ENCODE results near the gene GHDC. TPM values are rescaled to one million over a fixed set of nuclear protein-coding genes. Genes with fewer than 3 reads are reported as not detected.
"Not testable (repeated sequence)": the region's sequence is repeated elsewhere in the genome, so short reads cannot be mapped to it uniquely, and the experiment has no call there.

The GHDC gene
- total RNA-seq (2014; rRNA removed; shearing (Covaris generic); ENCODE audit: low replicate concordance): 14.9 and 28.8 TPM in 2 replicates

DNA sequence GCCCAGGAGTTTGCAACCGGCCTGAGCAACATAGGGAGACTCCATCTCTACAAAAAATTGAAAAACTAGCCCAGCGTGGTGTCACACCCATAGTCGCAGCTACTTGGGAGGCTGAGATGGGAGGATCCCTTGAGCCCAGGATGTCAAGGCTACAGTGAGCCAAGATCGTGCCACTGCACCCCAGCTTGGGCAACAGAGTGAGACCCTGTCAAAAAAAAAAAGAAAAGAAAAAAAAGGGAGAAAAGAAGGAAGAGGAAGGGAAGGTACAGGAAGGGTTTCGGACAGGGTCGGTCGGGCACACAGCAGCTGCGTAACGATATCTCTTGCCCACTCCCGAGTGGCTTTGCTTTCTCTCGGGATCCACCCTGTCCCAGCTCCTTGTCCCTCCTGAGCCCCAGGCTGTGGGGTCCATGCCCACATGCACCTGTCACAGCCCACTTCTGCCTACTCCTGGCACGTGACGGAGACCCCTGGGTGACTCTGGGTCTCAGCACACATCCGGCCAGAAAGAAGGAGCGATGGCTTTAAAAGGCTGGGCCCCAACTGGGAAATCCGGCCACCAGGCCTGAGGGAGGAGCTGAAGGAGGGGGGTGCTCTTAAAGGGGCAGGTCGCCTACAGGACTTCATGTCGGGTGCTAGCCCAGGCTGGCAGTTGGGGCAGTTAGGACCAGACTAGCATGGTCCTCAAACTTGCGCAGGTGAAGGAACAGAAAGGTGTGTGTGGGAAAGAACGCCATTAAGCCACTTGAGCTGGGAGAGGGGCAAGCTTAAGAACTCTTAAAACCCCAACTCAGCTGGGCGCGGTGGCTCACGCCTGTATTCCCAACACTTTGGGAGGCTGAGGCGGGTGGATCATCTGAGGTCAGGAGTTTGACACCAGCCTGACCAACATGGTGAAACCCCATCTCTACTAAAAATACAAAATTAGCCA is at the start of gene GHDC:
GHDC (minus strand) TSS at position 526 of the 931 bp plus-strand sequence. CDS start 913 bp downstream, outside the sequence.
- no peaks in the 10 kb centered on the region for H3K9me3 ChIP-seq (ENCODE audit: low read length)
- H2AFZ ChIP-seq (ENCODE audit: low read length): peak within 1 kb of the TSS; percentile 46; the same call in 1 of the 2 replicates
- no peaks in the 10 kb centered on the region for H3K79me2 ChIP-seq (ENCODE audit: low read length)
- H3K27me3 ChIP-seq (ENCODE audit: low read length): no peaks in the 10 kb centered on the region
- H3K4me3 ChIP-seq (ENCODE audit: low read length): peak within 1 kb of the TSS; percentile 70
- H3K9ac ChIP-seq (ENCODE audit: low read length): peak within 1 kb of the TSS; percentile 75
- 0 out of 2 replicates have a peak within 1 kb of the TSS, but pooled peaks have one; percentile 16 for H3K27ac ChIP-seq (ENCODE audit: low read length)
- peak; percentile 95 for DNase-seq
- no peaks in the 10 kb centered on the region for H3K9me2 ChIP-seq (replicated peaks; ENCODE audit: insufficient read depth, low read length)
- H3K36me3 ChIP-seq (ENCODE audit: insufficient read depth, low read length): no peaks in the 10 kb centered on the region
- H3K4me2 ChIP-seq (ENCODE audit: low read depth, low read length, poor library complexity, severe bottlenecking): peak within 1 kb of the TSS; percentile 74
- H3K4me1 ChIP-seq (ENCODE audit: low read length): peaks cover 15% of the 10 kb centered on the region
- no peaks in the 10 kb centered on the region for H4K20me1 ChIP-seq (ENCODE audit: insufficient read depth, low read depth, low read length)

- no peaks in the 10 kb centered on the region for H3K27me3 ChIP-seq (ENCODE audit: low read length)
- H3K4me3 ChIP-seq (ENCODE audit: low read length): no peak overlapping the region
- H3K9ac ChIP-seq (ENCODE audit: low read length): no peak overlapping the region
- H4K20me1 ChIP-seq (ENCODE audit: insufficient read depth, low read depth, low read length): 0 out of 2 replicates have a peak, but pooled peaks cover 4% of the 10 kb centered on the region
- peaks cover 93% of the 10 kb centered on the region for H3K79me2 ChIP-seq (ENCODE audit: low read length)
- H3K27ac ChIP-seq (ENCODE audit: low read length): no peak overlapping the region
- H3K9me2 ChIP-seq (replicated peaks; ENCODE audit: insufficient read depth, low read length): no peaks in the 10 kb centered on the region
- no peak overlapping the region for H2AFZ ChIP-seq (ENCODE audit: low read length)
- no peaks in the 10 kb centered on the region for H3K9me3 ChIP-seq (ENCODE audit: low read length)
- no peak overlapping the region for H3K4me2 ChIP-seq (ENCODE audit: low read depth, low read length, poor library complexity, severe bottlenecking)
- H3K4me1 ChIP-seq (ENCODE audit: low read length): peaks cover 21% of the 10 kb centered on the region
- H3K36me3 ChIP-seq (ENCODE audit: insufficient read depth, low read length): no peaks in the 10 kb centered on the region
- no peak for DNase-seq
Measured at GRCh38 chr17:42243493-42243982, 49.2 kb upstream of the GHDC start.

GRCh38 chr17:42241871-42242270 is 47.6 kb upstream of the GHDC start:
- Histone ChIP-seq H2AFZ (ENCODE audit: low read length) (no peak overlapping the region), H3K9ac (ENCODE audit: low read length) (no peak overlapping the region), H3K79me2 (ENCODE audit: low read length) (peaks cover 93% of the 10 kb centered on the region), H3K36me3 (ENCODE audit: insufficient read depth, low read length) (no peaks in the 10 kb centered on the region), H3K4me3 (ENCODE audit: low read length) (no peak overlapping the region), H3K27me3 (ENCODE audit: low read length) (no peaks in the 10 kb centered on the region), H3K9me2 (replicated peaks; ENCODE audit: insufficient read depth, low read length) (no peaks in the 10 kb centered on the region), H4K20me1 (ENCODE audit: insufficient read depth, low read depth, low read length) (0 out of 2 replicates have a peak, but pooled peaks cover 4% of the 10 kb centered on the region), H3K27ac (ENCODE audit: low read length) (no peak overlapping the region), H3K9me3 (ENCODE audit: low read length) (no peaks in the 10 kb centered on the region), H3K4me1 (ENCODE audit: low read length) (peaks cover 4% of the 10 kb centered on the region), H3K4me2 (ENCODE audit: low read depth, low read length, poor library complexity, severe bottlenecking) (no peak overlapping the region)
- no peak for DNase-seq

- not testable (repeated sequence) for H3K9ac ChIP-seq (ENCODE audit: low read length); H3K9me3 ChIP-seq (ENCODE audit: low read length); H3K4me1 ChIP-seq (ENCODE audit: low read length); H3K36me3 ChIP-seq (ENCODE audit: insufficient read depth, low read length); H4K20me1 ChIP-seq (ENCODE audit: insufficient read depth, low read depth, low read length); DNase-seq; H2AFZ ChIP-seq (ENCODE audit: low read length); H3K27ac ChIP-seq (ENCODE audit: low read length); H3K4me3 ChIP-seq (ENCODE audit: low read length); H3K9me2 ChIP-seq (replicated peaks; ENCODE audit: insufficient read depth, low read length); H3K27me3 ChIP-seq (ENCODE audit: low read length); H3K4me2 ChIP-seq (ENCODE audit: low read depth, low read length, poor library complexity, severe bottlenecking)
- peaks cover 94% of the 10 kb centered on the region for H3K79me2 ChIP-seq (ENCODE audit: low read length)
Measured at GRCh38 chr17:42240863-42241262, 46.6 kb upstream of the GHDC start.

DNA sequence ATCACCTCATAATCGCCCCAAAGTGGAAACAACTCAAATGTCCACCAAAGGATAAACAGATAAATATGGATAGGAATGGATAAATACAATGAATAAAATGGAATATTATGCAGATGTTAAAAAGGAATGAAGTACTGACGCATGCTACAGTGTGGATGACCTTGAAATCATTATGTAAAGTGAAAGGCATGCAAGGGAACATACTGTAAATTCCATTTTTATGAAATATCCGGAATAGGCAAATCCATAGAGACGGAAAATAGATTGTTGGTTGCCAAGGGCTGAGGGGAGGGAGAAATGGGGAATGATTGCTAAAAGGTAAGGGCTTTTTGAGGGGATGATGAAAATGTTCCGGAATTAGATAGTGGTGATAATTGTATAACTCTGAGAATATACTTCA is 45.9 kb upstream of the GHDC start:
- no peaks in the 10 kb centered on the region for H3K9me2 ChIP-seq (replicated peaks; ENCODE audit: insufficient read depth, low read length)
- H3K4me3 ChIP-seq (ENCODE audit: low read length): no peak overlapping the region
- H4K20me1 ChIP-seq (ENCODE audit: insufficient read depth, low read depth, low read length): 0 out of 2 replicates have a peak, but pooled peaks cover 4% of the 10 kb centered on the region
- peaks cover 96% of the 10 kb centered on the region for H3K79me2 ChIP-seq (ENCODE audit: low read length)
- H3K27ac ChIP-seq (ENCODE audit: low read length): no peak overlapping the region
- no peak overlapping the region for H3K4me2 ChIP-seq (ENCODE audit: low read depth, low read length, poor library complexity, severe bottlenecking)
- H2AFZ ChIP-seq (ENCODE audit: low read length): no peak overlapping the region
- DNase-seq: no peak
- no peaks in the 10 kb centered on the region for H3K27me3 ChIP-seq (ENCODE audit: low read length)
- no peaks in the 10 kb centered on the region for H3K9me3 ChIP-seq (ENCODE audit: low read length)
- H3K9ac ChIP-seq (ENCODE audit: low read length): no peak overlapping the region
- H3K36me3 ChIP-seq (ENCODE audit: insufficient read depth, low read length): no peaks in the 10 kb centered on the region
- H3K4me1 ChIP-seq (ENCODE audit: low read length): peaks cover under 1% of the 10 kb centered on the region

DNA sequence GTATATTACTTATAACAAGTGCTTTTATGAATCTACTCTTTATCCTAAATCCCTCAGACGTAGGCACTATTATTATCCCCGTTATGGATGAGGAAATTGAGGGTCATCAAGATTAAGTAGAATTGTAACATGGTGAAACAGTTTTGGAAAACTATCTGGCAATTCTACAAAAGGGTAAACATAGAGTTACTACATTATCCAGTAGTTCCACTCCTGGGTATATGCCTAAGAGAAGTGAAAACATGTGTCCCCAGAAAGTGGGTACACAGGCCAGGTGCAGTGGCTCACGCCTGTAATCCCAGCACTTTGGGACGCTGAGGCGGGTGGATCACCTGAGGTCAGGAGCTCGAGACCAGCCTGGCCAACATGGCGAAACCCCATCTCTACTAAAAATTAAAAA is 45.3 kb upstream of the GHDC start:
- H4K20me1 ChIP-seq (ENCODE audit: insufficient read depth, low read depth, low read length); H3K4me3 ChIP-seq (ENCODE audit: low read length); H3K36me3 ChIP-seq (ENCODE audit: insufficient read depth, low read length); H3K9ac ChIP-seq (ENCODE audit: low read length); H3K4me1 ChIP-seq (ENCODE audit: low read length); H3K4me2 ChIP-seq (ENCODE audit: low read depth, low read length, poor library complexity, severe bottlenecking); H3K9me2 ChIP-seq (replicated peaks; ENCODE audit: insufficient read depth, low read length); H2AFZ ChIP-seq (ENCODE audit: low read length); H3K9me3 ChIP-seq (ENCODE audit: low read length); DNase-seq; H3K27me3 ChIP-seq (ENCODE audit: low read length); H3K27ac ChIP-seq (ENCODE audit: low read length): not testable (repeated sequence)
- peaks cover 97% of the 10 kb centered on the region for H3K79me2 ChIP-seq (ENCODE audit: low read length)

DNA sequence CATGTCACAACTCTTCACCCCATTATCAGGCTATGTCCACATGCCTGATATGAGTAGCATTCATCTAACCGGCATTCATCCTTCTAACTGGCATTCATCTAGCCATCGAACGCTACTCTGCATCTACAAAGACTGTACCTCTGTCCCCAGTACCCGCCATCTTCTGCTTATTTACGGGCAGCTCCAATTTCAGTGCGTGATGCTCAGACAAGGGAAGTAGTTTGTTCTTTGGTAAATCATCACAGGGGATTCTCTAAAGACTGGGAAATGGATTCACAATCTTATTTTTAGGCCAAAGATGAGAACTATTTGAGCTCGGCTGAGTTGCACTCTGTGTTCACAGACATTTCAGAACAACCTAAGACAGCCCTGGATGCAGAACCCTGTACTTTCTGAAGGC is 42.5 kb upstream of the GHDC start:
- H3K9me3 ChIP-seq (ENCODE audit: low read length): no peaks in the 10 kb centered on the region
- no peaks in the 10 kb centered on the region for H3K9me2 ChIP-seq (replicated peaks; ENCODE audit: insufficient read depth, low read length)
- H3K27ac ChIP-seq (ENCODE audit: low read length): no peak overlapping the region
- H3K4me1 ChIP-seq (ENCODE audit: low read length): peaks cover 14% of the 10 kb centered on the region
- no peak overlapping the region for H3K4me3 ChIP-seq (ENCODE audit: low read length)
- H2AFZ ChIP-seq (ENCODE audit: low read length): no peak overlapping the region
- H3K79me2 ChIP-seq (ENCODE audit: low read length): peaks cover 98% of the 10 kb centered on the region
- H3K9ac ChIP-seq (ENCODE audit: low read length): no peak overlapping the region
- 0 out of 2 replicates have a peak, but pooled peaks cover 4% of the 10 kb centered on the region for H4K20me1 ChIP-seq (ENCODE audit: insufficient read depth, low read depth, low read length)
- no peak overlapping the region for H3K4me2 ChIP-seq (ENCODE audit: low read depth, low read length, poor library complexity, severe bottlenecking)
- peaks cover 8% of the 10 kb centered on the region; the same call in 1 of the 2 replicates for H3K36me3 ChIP-seq (ENCODE audit: insufficient read depth, low read length)
- DNase-seq: no peak
- H3K27me3 ChIP-seq (ENCODE audit: low read length): no peaks in the 10 kb centered on the region

DNA sequence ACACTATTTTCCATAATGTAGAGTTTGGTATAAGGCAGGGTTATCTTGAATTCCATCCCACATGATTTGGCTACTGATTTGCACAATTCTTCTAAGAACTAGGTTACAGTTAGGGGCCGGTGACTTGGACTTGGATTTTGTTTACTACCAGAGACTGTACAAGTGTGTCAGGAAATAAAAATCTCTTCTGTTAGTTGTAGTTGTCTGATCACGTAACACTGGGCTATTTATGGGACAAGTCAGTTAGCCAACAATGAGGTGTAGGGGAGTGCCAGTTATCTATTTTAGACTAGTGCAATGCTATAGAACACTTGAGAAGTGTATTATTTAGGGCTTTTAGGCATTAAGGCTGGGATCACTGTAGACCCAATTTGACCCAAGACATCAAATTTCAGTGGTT is 39.7 kb upstream of the GHDC start:
- Histone ChIP-seq H3K9me3 (ENCODE audit: low read length) (no peaks in the 10 kb centered on the region), H3K27me3 (ENCODE audit: low read length) (no peaks in the 10 kb centered on the region), H3K27ac (ENCODE audit: low read length) (peak overlapping the region; percentile 33), H2AFZ (ENCODE audit: low read length) (no peak overlapping the region), H3K9me2 (replicated peaks; ENCODE audit: insufficient read depth, low read length) (no peaks in the 10 kb centered on the region), H3K36me3 (ENCODE audit: insufficient read depth, low read length) (peaks cover 14% of the 10 kb centered on the region; the same call in 1 of the 2 replicates), H4K20me1 (ENCODE audit: insufficient read depth, low read depth, low read length) (no peaks in the 10 kb centered on the region), H3K9ac (ENCODE audit: low read length) (no peak overlapping the region), H3K4me2 (ENCODE audit: low read depth, low read length, poor library complexity, severe bottlenecking) (no peak overlapping the region), H3K79me2 (ENCODE audit: low read length) (peaks cover 85% of the 10 kb centered on the region), H3K4me1 (ENCODE audit: low read length) (peaks cover 18% of the 10 kb centered on the region), H3K4me3 (ENCODE audit: low read length) (no peak overlapping the region)
- DNase-seq: no peak

Data from Karpas-422 (cell line).